ENCODE measurements around the gene GK2. TPM values are rescaled to one million over a fixed set of nuclear protein-coding genes. Genes with fewer than 3 reads are reported as not detected.
A peak's percentile ranks its signal among the peaks of the same experiment; 100 is the strongest.

The GK2 gene
- total RNA-seq, 1 donor from 2014 or later = not detected

DNA sequence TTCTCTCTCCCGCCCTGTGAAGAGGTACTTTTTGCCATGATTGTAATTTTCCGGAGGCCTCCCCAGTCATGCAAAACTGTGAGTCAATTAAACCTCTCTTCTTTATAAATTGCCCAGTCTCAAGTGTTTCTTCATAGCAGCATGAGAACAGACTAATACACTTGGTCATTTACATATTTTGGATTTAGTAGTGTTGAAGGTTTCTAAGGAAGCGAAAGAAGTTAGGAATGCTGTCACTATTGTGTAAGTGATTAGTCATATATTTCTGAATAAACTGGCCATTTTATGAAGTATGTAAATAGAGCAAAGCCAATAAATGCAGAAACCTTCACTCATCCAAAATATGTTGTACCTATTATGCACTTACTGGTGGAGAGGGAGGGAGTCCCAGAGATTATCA lies 34.4 kb upstream of the GK2 start:
- Mint-ChIP-seq H3K27ac (no peak overlapping the region), H3K9me3 (no peaks in the 10 kb centered on the region), H3K4me1 (peaks cover 2% of the 10 kb centered on the region), H3K4me3 (no peak overlapping the region), H3K36me3 (no peaks in the 10 kb centered on the region), H3K27me3 (ENCODE audit: insufficient read depth, low read depth) (no peaks in the 10 kb centered on the region)
- Histone ChIP-seq H3K4me3 (no peak overlapping the region), H3K4me1 (peaks cover 32% of the 10 kb centered on the region), H2AFZ (replicated peaks) (no peak overlapping the region), H3F3A (ENCODE audit: low read depth) (peaks cover 28% of the 10 kb centered on the region), H3K27ac (no peak overlapping the region), H3K27me3 (no peaks in the 10 kb centered on the region), H4K20me1 (ENCODE audit: low read depth) (no peaks in the 10 kb centered on the region), H3K4me2 (no peak overlapping the region), H3K9me3 (ENCODE audit: low read depth) (no peaks in the 10 kb centered on the region), H3K79me2 (ENCODE audit: low read depth) (no peaks in the 10 kb centered on the region), H3K36me3 (no peaks in the 10 kb centered on the region), H3K9ac (no peak overlapping the region)
- no peak for DNase-seq (ENCODE audit: low spot score)
- TF ChIP-seq, protein P1, sequence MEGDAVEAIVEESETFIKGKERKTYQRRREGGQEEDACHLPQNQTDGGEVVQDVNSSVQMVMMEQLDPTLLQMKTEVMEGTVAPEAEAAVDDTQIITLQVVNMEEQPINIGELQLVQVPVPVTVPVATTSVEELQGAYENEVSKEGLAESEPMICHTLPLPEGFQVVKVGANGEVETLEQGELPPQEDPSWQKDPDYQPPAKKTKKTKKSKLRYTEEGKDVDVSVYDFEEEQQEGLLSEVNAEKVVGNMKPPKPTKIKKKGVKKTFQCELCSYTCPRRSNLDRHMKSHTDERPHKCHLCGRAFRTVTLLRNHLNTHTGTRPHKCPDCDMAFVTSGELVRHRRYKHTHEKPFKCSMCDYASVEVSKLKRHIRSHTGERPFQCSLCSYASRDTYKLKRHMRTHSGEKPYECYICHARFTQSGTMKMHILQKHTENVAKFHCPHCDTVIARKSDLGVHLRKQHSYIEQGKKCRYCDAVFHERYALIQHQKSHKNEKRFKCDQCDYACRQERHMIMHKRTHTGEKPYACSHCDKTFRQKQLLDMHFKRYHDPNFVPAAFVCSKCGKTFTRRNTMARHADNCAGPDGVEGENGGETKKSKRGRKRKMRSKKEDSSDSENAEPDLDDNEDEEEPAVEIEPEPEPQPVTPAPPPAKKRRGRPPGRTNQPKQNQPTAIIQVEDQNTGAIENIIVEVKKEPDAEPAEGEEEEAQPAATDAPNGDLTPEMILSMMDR (IDR thresholded peaks at IDR 0.05) = no peak
- TF ChIP-seq EZH2 (IDR thresholded peaks at IDR 0.05) = no peak
- TF ChIP-seq EZH2phosphoT487 (IDR thresholded peaks at IDR 0.05) = no peak

- Histone ChIP-seq H3K36me3 (no peaks in the 10 kb centered on the region), H3K79me2 (ENCODE audit: low read depth) (no peaks in the 10 kb centered on the region), H3K9me3 (ENCODE audit: low read depth) (no peaks in the 10 kb centered on the region), H3K4me3 (no peak overlapping the region), H3K27me3 (no peaks in the 10 kb centered on the region), H3K9ac (no peak overlapping the region), H3K4me2 (no peak overlapping the region), H3K4me1 (peaks cover 9% of the 10 kb centered on the region), H4K20me1 (ENCODE audit: low read depth) (no peaks in the 10 kb centered on the region), H3F3A (ENCODE audit: low read depth) (peaks cover 6% of the 10 kb centered on the region), H2AFZ (replicated peaks) (no peak overlapping the region), H3K27ac (no peak overlapping the region)
- Mint-ChIP-seq H3K4me3 (no peak overlapping the region), H3K4me1 (no peaks in the 10 kb centered on the region), H3K27ac (no peak overlapping the region), H3K9me3 (no peaks in the 10 kb centered on the region), H3K27me3 (ENCODE audit: insufficient read depth, low read depth) (no peaks in the 10 kb centered on the region), H3K36me3 (no peaks in the 10 kb centered on the region)
- no peak for TF ChIP-seq EZH2phosphoT487 (IDR thresholded peaks at IDR 0.05)
- TF ChIP-seq, protein P1 (IDR thresholded peaks at IDR 0.05) = no peak
- TF ChIP-seq EZH2 (IDR thresholded peaks at IDR 0.05) = no peak
- no peak for DNase-seq (ENCODE audit: low spot score)
Measured at GRCh38 chr4:79439489-79439888, 31.5 kb upstream of the GK2 start.

DNA sequence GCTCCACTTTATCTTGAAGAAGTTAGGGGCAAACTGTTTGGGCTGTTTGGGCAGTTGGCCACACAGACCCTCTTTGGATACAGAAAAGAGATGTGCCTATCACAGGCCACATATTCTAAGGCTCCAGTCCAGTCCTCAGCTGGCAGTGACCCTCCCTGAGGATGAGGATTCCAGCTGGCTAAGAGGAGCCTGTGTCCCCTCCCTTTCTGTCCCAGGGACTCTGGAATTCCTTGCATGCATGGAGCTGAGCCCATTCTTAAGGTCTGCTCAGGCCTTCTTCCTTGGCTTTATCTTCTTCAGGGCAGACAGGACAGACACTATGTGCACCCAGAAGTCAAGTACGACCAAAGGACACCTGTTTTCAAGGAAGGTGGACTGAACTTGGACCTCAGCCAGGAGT lies 23.8 kb upstream of the GK2 start:
- H3K4me1 Mint-ChIP-seq = no peaks in the 10 kb centered on the region
- no peaks in the 10 kb centered on the region for H4K20me1 ChIP-seq (ENCODE audit: low read depth)
- H3K4me3 ChIP-seq = no peak overlapping the region
- H3K4me3 Mint-ChIP-seq = no peak overlapping the region
- no peaks in the 10 kb centered on the region for H3K9me3 Mint-ChIP-seq
- no peak overlapping the region for H3K27ac ChIP-seq
- no peaks in the 10 kb centered on the region for H3K79me2 ChIP-seq (ENCODE audit: low read depth)
- H3K27me3 Mint-ChIP-seq (ENCODE audit: insufficient read depth, low read depth) = no peaks in the 10 kb centered on the region
- no peaks in the 10 kb centered on the region for H3K27me3 ChIP-seq
- H3K9ac ChIP-seq = no peak overlapping the region
- no peak overlapping the region for H3K4me2 ChIP-seq
- TF ChIP-seq EZH2phosphoT487 (IDR thresholded peaks at IDR 0.05) (no peak), EZH2 (IDR thresholded peaks at IDR 0.05) (no peak)
- TF ChIP-seq, protein P1 (IDR thresholded peaks at IDR 0.05) = no peak
- H2AFZ ChIP-seq (replicated peaks) = no peak overlapping the region
- no peaks in the 10 kb centered on the region for H3F3A ChIP-seq (ENCODE audit: low read depth)
- no peaks in the 10 kb centered on the region for H3K36me3 ChIP-seq
- H3K36me3 Mint-ChIP-seq = no peaks in the 10 kb centered on the region
- no peak overlapping the region for H3K27ac Mint-ChIP-seq
- peak; percentile 11 for DNase-seq (ENCODE audit: low spot score)
- H3K9me3 ChIP-seq (ENCODE audit: low read depth) = no peaks in the 10 kb centered on the region
- no peaks in the 10 kb centered on the region for H3K4me1 ChIP-seq
